ENCODE data around the gene CCDC88A. TPM values are rescaled to one million over a fixed set of nuclear protein-coding genes. Genes with fewer than 3 reads are reported as not detected.

The CCDC88A gene
- total and polyA plus RNA-seq, 2 donors (not counting 3 experiments of a cell fraction or from before 2014, with no cell fraction given): 21.1 to 77.4 TPM

DNA sequence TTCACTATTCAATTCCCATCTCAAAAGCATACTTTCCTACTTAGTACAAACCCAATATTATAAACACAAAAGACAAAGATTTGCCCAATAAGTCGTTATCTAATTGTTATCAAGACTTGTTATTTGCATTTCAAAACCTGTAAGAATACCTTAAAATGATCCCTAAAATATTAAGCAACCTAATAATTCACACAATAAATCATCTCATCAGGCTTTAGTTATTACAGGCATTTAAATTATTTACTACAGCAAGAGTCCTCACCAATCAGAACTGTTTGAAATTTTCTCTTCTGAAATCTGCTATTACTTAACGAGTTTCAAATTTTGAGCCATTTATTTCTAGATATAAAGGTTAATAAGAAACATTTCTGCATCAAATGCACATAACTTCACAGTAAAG is 1.6 kb downstream of the CCDC88A start:
- H3K79me2 ChIP-seq (ENCODE audit: control insufficient read depth, insufficient read depth, low read length): peaks cover 53% of the 10 kb centered on the region
- H3K9me1 ChIP-seq (replicated peaks; ENCODE audit: control insufficient read depth, extremely low read depth, insufficient read depth, low read length): no peaks in the 10 kb centered on the region
- intact Hi-C loops (cut with micrococcal nuclease): loop anchor here (1.0 kb wide), 1 partner anchor 54 kb away; no protein-coding TSS in a partner anchor
- H2AFZ ChIP-seq (ENCODE audit: low read depth, low read length): no peak overlapping the region
- FAIRE-seq (no peak), DNase-seq (ENCODE audit: low read depth, low spot score) (peak; percentile 55)
- H3K9ac ChIP-seq (replicated peaks; ENCODE audit: extremely low read depth, insufficient read depth, low read length): peak overlapping the region; percentile 91
- H3K4me2 ChIP-seq (ENCODE audit: insufficient read depth, low read length): peak overlapping the region; percentile 100
- peaks cover 0 to 4% of the 10 kb centered on the region in 2 experiments for H3K36me3 ChIP-seq (ENCODE audit: control insufficient read depth in 2 of 2, extremely low read depth in 1 of 2, insufficient read depth in 2 of 2, low read length in 2 of 2)
- H3K27me3 ChIP-seq (ENCODE audit: control insufficient read depth in 2 of 2, insufficient read depth in 2 of 2, low read length in 2 of 2): no peaks in the 10 kb centered on the region
- H3K4me1 ChIP-seq (ENCODE audit: control insufficient read depth, extremely low read depth, insufficient read depth, low read length): peaks cover 12% of the 10 kb centered on the region
- peaks cover 2% of the 10 kb centered on the region for H4K20me1 ChIP-seq (replicated peaks; ENCODE audit: control insufficient read depth, extremely low read depth, insufficient read depth, low read length)
- peak overlapping the region; percentile 64 for H3K27ac ChIP-seq (ENCODE audit: insufficient read depth, low read depth, low read length)
- ChIA-PET CTCF (no interaction called here), POLR2A (no interaction called here)
- TF ChIP-seq, protein P1, sequence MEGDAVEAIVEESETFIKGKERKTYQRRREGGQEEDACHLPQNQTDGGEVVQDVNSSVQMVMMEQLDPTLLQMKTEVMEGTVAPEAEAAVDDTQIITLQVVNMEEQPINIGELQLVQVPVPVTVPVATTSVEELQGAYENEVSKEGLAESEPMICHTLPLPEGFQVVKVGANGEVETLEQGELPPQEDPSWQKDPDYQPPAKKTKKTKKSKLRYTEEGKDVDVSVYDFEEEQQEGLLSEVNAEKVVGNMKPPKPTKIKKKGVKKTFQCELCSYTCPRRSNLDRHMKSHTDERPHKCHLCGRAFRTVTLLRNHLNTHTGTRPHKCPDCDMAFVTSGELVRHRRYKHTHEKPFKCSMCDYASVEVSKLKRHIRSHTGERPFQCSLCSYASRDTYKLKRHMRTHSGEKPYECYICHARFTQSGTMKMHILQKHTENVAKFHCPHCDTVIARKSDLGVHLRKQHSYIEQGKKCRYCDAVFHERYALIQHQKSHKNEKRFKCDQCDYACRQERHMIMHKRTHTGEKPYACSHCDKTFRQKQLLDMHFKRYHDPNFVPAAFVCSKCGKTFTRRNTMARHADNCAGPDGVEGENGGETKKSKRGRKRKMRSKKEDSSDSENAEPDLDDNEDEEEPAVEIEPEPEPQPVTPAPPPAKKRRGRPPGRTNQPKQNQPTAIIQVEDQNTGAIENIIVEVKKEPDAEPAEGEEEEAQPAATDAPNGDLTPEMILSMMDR (IDR thresholded peaks at IDR 0.05; ENCODE audit: extremely low read depth in 1 of 2, insufficient read depth in 1 of 2, low read depth in 1 of 2, low read length in 2 of 2): no peak
- TF ChIP-seq JUN (IDR thresholded peaks at IDR 0.05; ENCODE audit: borderline replicate concordance, insufficient read depth, insufficient read length, low read depth) (no peak), EZH2 (IDR thresholded peaks at IDR 0.05; ENCODE audit: borderline replicate concordance, low read depth, low read length, severe bottlenecking) (no peak), POLR2A (IDR thresholded peaks at IDR 0.05; ENCODE audit: low read depth, low read length) (no peak), GATA2 (IDR thresholded peaks at IDR 0.05; ENCODE audit: insufficient read depth, insufficient read length, low read depth, low read length) (no peak), MYC (IDR thresholded peaks at IDR 0.05; ENCODE audit: low read depth, low read length) (no peak), FOS (IDR thresholded peaks at IDR 0.05; ENCODE audit: borderline replicate concordance, insufficient read depth, low read length) (no peak)
- dilution Hi-C loops (cut with MboI; ENCODE audit: extremely low pct_ligation_motif_present, low sequenced_read_pairs): no loop called here
- H3K9me3 ChIP-seq (replicated peaks; ENCODE audit: control insufficient read depth, insufficient read depth, low read length): no peaks in the 10 kb centered on the region
- H3K4me3 ChIP-seq (replicated peaks in 1 of 3; ENCODE audit: insufficient read depth in 1 of 3, low read depth in 1 of 3, low read length in 3 of 3): peak overlapping the region; percentile 98 to 99 (median 99)
- no TSS peak for BruUV-seq (replicated peaks)

Data from endothelial cell of umbilical vein (primary cell).